HG03342 (cell line): ENCODE measurements around the gene HSPD1.

Experiments
- ATAC-seq: cut with Tn5 transposase; IDR thresholded peaks from one replicate; pipeline ENCODE4 v1.9.1; 2021; ENCODE audit warnings: mild to moderate bottlenecking, moderate library complexity; ENCODE audit not compliant: unreplicated experiment

The HSPD1 gene

DNA sequence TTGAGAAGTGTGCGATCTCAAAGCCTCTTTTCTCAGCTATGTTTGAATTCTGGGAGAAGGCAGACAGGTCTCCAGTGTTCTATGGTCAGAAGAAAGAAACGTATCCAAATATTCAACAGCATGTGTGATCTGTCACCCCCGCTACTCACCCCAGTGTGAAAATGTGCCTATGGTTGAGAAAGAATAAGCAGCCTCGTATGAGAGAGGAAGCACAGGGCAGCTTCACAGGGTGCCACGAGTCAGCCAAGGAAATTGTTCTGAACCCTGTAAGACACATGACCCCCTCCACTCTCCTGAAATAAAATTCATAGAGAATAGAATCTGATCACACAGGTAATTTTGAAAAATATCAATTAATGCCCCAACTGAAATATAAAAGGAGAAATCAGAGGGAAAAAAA is 56.8 kb downstream of the HSPD1 start:
- no peak for ATAC-seq

DNA sequence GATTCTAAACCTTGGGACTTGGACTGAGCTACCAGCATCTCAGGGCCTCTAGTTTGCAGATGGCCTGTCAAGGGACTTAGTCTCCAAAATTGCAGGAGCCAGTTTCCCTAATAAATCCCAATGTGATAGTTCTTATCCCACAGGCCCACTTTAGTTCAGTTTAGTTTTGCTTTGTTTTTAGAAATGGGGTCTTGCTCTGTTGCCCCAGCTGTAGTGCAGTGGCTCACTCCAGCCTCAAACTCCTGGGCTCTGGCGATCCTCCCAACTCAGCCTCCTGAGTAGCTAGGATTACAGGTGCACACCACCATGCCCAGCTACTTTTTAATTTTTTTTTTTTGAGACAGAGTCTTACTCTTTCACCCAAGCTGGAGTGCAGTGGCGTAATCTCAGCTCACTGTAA is 62.3 kb downstream of the HSPD1 start:
- no peak for ATAC-seq
